HEK293 (cell line): ENCODE results near the gene ANKRD9.

Experiments
- CTCF ChIA-PET: fragments of 350-600 bp; formaldehyde crosslinking; extraction: SDS; loops from one replicate; lab custom pipeline; 2021; ENCODE audit warnings: antibody characterized with exemption; lab: Yijun Ruan, JAX
- POLR2A ChIA-PET: fragments of 300-600 bp; formaldehyde crosslinking; extraction: SDS; loops from one replicate; lab custom pipeline; 2020; ENCODE audit warnings: antibody characterized with exemption, inconsistent platforms; lab: Yijun Ruan, JAX
- H3K27ac ChIP-seq: fragments of 200-500 bp; sonication (Bioruptor generic); 2 replicates; pipeline ENCODE4 v1.5.1; 2014; ENCODE audit warnings: low read depth, low read length, control low read depth, inconsistent platforms; ENCODE audit errors: extremely low read depth
- H3K36me3 ChIP-seq, 2 experiments: fragments of 200-500 bp in 1 of 2; sonication (Bioruptor generic) in 1 of 2; 1 replicate in 1 of 2; 2 replicates in 1 of 2; pipeline ENCODE4 v1.5.1; 2014 to 2017; ENCODE audit warnings: inconsistent platforms in 2 of 2, low read length in 2 of 2; ENCODE audit not compliant: control insufficient read depth in 2 of 2, insufficient read depth in 1 of 2
- H3K4me1 ChIP-seq: fragments of 200-500 bp; sonication (Bioruptor generic); 2 replicates; pipeline ENCODE4 v1.5.1; 2014; ENCODE audit warnings: mild to moderate bottlenecking, low read length, inconsistent platforms; ENCODE audit not compliant: control insufficient read depth, insufficient read depth
- H3K4me3 ChIP-seq: 2 replicates; pipeline ENCODE4 v1.5.1; 2011; ENCODE audit warnings: low read depth, mild to moderate bottlenecking, control low read depth, low read length, moderate library complexity
- H3K9me3 ChIP-seq: fragments of 200-500 bp; sonication (Bioruptor generic); 2 replicates; pipeline ENCODE4 v1.5.1; 2014; ENCODE audit warnings: low read depth, low read length, inconsistent platforms; ENCODE audit not compliant: control insufficient read depth, insufficient read depth
- BCL11A ChIP-seq: fragments of 450-650 bp; formaldehyde crosslinking; IDR thresholded peaks from 2 replicates; pipeline ENCODE4 v1.5.1; 2016; ENCODE audit warnings: low read depth, missing biosample characterization, missing genetic modification characterization
- ELK4 ChIP-seq: IDR thresholded peaks from 2 replicates; pipeline ENCODE4 v1.6.1; 2011; ENCODE audit warnings: mild to moderate bottlenecking, low read depth, low read length, borderline replicate concordance
- SP2 ChIP-seq: fragments of 450-650 bp; formaldehyde crosslinking; IDR thresholded peaks from 2 replicates; pipeline ENCODE4 v1.5.1; 2016; ENCODE audit warnings: missing biosample characterization, missing genetic modification characterization
- SP7 ChIP-seq: fragments of 450-650 bp; formaldehyde crosslinking; IDR thresholded peaks from 2 replicates; pipeline ENCODE4 v1.5.1; 2016; ENCODE audit warnings: missing biosample characterization, missing genetic modification characterization
- WT1 ChIP-seq: fragments of 450-650 bp; formaldehyde crosslinking; IDR thresholded peaks from 2 replicates; pipeline ENCODE4 v1.5.1; 2016; ENCODE audit warnings: missing biosample characterization, missing genetic modification characterization
- ZBTB1 ChIP-seq: fragments of 450-650 bp; formaldehyde crosslinking; IDR thresholded peaks from 2 replicates; pipeline ENCODE4 v1.5.1; 2016; ENCODE audit warnings: missing biosample characterization, missing genetic modification characterization
- ZFHX2 ChIP-seq: fragments of 450-650 bp; formaldehyde crosslinking; conservative IDR thresholded peaks from 2 replicates; pipeline ENCODE4 v1.5.1; 2016; ENCODE audit warnings: missing biosample characterization, missing genetic modification characterization
- ZNF121 ChIP-seq: fragments of 450-650 bp; formaldehyde crosslinking; IDR thresholded peaks from 2 replicates; pipeline ENCODE4 v1.5.1; 2016; ENCODE audit warnings: missing biosample characterization, missing genetic modification characterization
- ZNF24 ChIP-seq: fragments of 450-650 bp; formaldehyde crosslinking; IDR thresholded peaks from 2 replicates; pipeline ENCODE4 v1.5.1; 2016; ENCODE audit warnings: missing biosample characterization, missing genetic modification characterization
- ZNF292 ChIP-seq: fragments of 450-650 bp; formaldehyde crosslinking; IDR thresholded peaks from 2 replicates; pipeline ENCODE4 v1.5.1; 2016; ENCODE audit warnings: low read depth, missing biosample characterization, missing genetic modification characterization, borderline replicate concordance
- ZNF335 ChIP-seq: fragments of 450-650 bp; formaldehyde crosslinking; conservative IDR thresholded peaks from 2 replicates; pipeline ENCODE4 v1.5.1; 2016; ENCODE audit warnings: missing biosample characterization, missing genetic modification characterization
- ZNF366 ChIP-seq: fragments of 450-650 bp; formaldehyde crosslinking; conservative IDR thresholded peaks from 2 replicates; pipeline ENCODE4 v1.5.1; 2016; ENCODE audit warnings: missing biosample characterization, missing genetic modification characterization
- ZNF391 ChIP-seq: fragments of 450-650 bp; formaldehyde crosslinking; IDR thresholded peaks from 2 replicates; pipeline ENCODE4 v1.5.1; 2016; ENCODE audit warnings: low read depth, missing biosample characterization, missing genetic modification characterization, borderline replicate concordance
- ZNF600 ChIP-seq: fragments of 450-650 bp; formaldehyde crosslinking; IDR thresholded peaks from 2 replicates; pipeline ENCODE4 v1.5.1; 2016; ENCODE audit warnings: missing biosample characterization, missing genetic modification characterization
- ZNF629 ChIP-seq: fragments of 450-650 bp; formaldehyde crosslinking; IDR thresholded peaks from 2 replicates; pipeline ENCODE4 v1.5.1; 2017; ENCODE audit warnings: missing biosample characterization, missing genetic modification characterization
- ZNF639 ChIP-seq: fragments of 450-650 bp; formaldehyde crosslinking; IDR thresholded peaks from 2 replicates; pipeline ENCODE4 v1.5.1; 2016; ENCODE audit warnings: missing biosample characterization, missing genetic modification characterization
- TF ChIP-seq, protein P1 (sequence below): fragments of 450-650 bp; formaldehyde crosslinking; IDR thresholded peaks from 2 replicates; pipeline ENCODE4 v1.5.1; 2016; ENCODE audit warnings: missing biosample characterization, missing genetic modification characterization, low read depth
- TF ChIP-seq, protein P2 (sequence below): fragments of 450-650 bp; formaldehyde crosslinking; IDR thresholded peaks from 2 replicates; pipeline ENCODE4 v1.5.1; 2016; ENCODE audit warnings: missing biosample characterization, missing genetic modification characterization

ANKRD9 gene

DNA sequence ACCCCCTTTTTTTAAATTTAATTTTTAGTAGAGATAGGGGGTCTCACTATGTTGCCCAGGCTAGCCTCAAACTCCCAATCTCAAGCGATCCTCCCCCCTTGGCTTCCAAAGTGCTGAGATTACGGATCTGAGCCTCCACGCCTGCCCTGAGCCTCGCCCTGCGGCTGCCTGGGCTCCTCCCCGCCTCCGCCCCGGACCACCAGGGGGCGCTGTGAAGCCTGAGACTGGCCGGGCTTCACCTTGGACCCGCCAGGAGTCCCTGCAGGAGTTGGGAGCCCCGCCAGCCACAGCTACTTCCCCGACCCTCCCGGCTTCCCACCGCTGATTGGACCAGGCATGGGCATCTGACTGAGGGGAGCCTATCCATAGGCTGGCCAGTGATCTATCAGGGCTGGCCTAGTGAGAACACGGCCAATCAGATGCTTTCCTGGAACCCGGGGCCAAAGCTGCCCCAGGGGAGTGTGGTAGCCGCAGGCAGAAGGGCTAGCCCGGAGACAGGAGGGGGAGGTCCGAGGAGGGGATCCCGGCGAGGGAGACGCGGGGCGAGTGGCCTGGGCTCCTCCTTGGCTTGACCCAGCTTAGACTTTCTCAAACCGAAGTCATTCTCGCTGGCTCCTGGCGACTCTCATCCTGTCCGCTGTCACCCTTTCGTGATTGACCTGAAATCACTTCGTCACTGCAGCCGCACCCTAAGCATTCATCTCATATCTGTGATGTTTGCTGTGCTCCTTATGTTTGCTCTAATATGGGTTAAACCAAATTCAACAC, 15.1 kb upstream of the ANKRD9 start (continued):
- TF ChIP-seq, protein P1, sequence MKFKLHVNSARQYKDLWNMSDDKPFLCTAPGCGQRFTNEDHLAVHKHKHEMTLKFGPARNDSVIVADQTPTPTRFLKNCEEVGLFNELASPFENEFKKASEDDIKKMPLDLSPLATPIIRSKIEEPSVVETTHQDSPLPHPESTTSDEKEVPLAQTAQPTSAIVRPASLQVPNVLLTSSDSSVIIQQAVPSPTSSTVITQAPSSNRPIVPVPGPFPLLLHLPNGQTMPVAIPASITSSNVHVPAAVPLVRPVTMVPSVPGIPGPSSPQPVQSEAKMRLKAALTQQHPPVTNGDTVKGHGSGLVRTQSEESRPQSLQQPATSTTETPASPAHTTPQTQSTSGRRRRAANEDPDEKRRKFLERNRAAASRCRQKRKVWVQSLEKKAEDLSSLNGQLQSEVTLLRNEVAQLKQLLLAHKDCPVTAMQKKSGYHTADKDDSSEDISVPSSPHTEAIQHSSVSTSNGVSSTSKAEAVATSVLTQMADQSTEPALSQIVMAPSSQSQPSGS (tag by site-specific recombination): no peak
- TF ChIP-seq ZNF335 (tag by site-specific recombination) (peak; percentile 80), ZNF600 (tag by site-specific recombination) (peak; percentile 59; the same call in 1 of the 2 replicates), ZNF121 (tag by site-specific recombination) (peak; percentile 97), ZNF391 (tag by site-specific recombination) (0 out of 2 replicates have a peak, but pooled peaks have one; percentile 20), SP7 (tag by site-specific recombination) (peak; percentile 72), BCL11A (peak; percentile 36; the same call in 1 of the 2 replicates), ELK4 (no peak), ZNF639 (0 out of 2 replicates have a peak, but pooled peaks have one; percentile 12), ZNF24 (tag by site-specific recombination) (peak; percentile 26), ZNF292 (tag by site-specific recombination) (no peak), ZNF629 (tag by site-specific recombination) (peak; percentile 61), WT1 (tag by site-specific recombination) (peak; percentile 77), SP2 (peak; percentile 98)
- TF ChIP-seq, protein P2, sequence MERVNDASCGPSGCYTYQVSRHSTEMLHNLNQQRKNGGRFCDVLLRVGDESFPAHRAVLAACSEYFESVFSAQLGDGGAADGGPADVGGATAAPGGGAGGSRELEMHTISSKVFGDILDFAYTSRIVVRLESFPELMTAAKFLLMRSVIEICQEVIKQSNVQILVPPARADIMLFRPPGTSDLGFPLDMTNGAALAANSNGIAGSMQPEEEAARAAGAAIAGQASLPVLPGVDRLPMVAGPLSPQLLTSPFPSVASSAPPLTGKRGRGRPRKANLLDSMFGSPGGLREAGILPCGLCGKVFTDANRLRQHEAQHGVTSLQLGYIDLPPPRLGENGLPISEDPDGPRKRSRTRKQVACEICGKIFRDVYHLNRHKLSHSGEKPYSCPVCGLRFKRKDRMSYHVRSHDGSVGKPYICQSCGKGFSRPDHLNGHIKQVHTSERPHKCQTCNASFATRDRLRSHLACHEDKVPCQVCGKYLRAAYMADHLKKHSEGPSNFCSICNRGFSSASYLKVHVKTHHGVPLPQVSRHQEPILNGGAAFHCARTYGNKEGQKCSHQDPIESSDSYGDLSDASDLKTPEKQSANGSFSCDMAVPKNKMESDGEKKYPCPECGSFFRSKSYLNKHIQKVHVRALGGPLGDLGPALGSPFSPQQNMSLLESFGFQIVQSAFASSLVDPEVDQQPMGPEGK (tag by site-specific recombination): peak; percentile 92

GRCh38 chr14:102523569-102524450, 14.2 kb upstream of the ANKRD9 start:
- TF ChIP-seq ZNF366: peak; percentile 62; the same call in 1 of the 2 replicates
- no peak for TF ChIP-seq ZBTB1 (tag by site-specific recombination)
- TF ChIP-seq ZFHX2: 0 out of 2 replicates have a peak, but pooled peaks have one; percentile 12
- TF ChIP-seq, all 188 proteins: peak for 2
- Histone ChIP-seq H3K4me1 (no peaks in the 10 kb centered on the region), H3K27ac (no peak overlapping the region), H3K36me3 (no peaks in the 10 kb centered on the region), H3K4me3 (no peak overlapping the region), H3K9me3 (no peaks in the 10 kb centered on the region)
- ChIA-PET CTCF (interaction anchor here (0.6 to 3.0 kb wide), 28 partner anchors 8 to 394 kb away, joined by 3 to 16 read pairs (median 4); no protein-coding TSS in a partner anchor), POLR2A (interaction anchor here (0.7 to 1.8 kb wide), 12 partner anchors 8 to 98 kb away, joined by 3 to 11 read pairs (median 5); partner anchors contain the start of genes ANKRD9 and RCOR1)
